Ovary (tissue), 9 donors: ENCODE measurements around the gene TBL1XR1. TPM values are rescaled to one million over a fixed set of nuclear protein-coding genes. Genes with fewer than 3 reads are reported as not detected.

Experiments used
- DNase-seq, 5 donors: peaks; one replicate each; pipeline ENCODE4 v3.0.0-alpha.2; 2019 to 2020
- H3K27ac ChIP-seq, 2 donors: fragments of 200-600 bp; one replicate each; pipeline versions ENCODE4 v1.5.1 to v1.8.0; 2019 to 2022
- H3K27me3 ChIP-seq: fragments of 200-600 bp; one replicate; pipeline ENCODE4 v1.8.0; 2022
- H3K36me3 ChIP-seq: fragments of 200-600 bp; sonication (generic); one replicate; pipeline ENCODE4 v1.5.1; 2019
- H3K4me1 ChIP-seq: one replicate; pipeline ENCODE4 v1.8.1; 2013; ENCODE audit warnings: mild to moderate bottlenecking, moderate library complexity; ENCODE audit not compliant: insufficient read depth
- H3K4me3 ChIP-seq: fragments of 200-600 bp; sonication (generic); one replicate; pipeline ENCODE4 v1.5.1; 2017
- H3K9me3 ChIP-seq, 2 donors: fragments of 200-600 bp in 1 of 2; sonication (generic) in 1 of 2; one replicate each; pipeline versions ENCODE4 v1.5.1 to v1.8.1; 2013 to 2019; ENCODE audit warnings: mild to moderate bottlenecking in 1 of 2, moderate library complexity in 1 of 2
- EP300 ChIP-seq: sonication (generic); formaldehyde crosslinking; IDR thresholded peaks from one replicate; pipeline ENCODE4 v1.6.1; 2017; ENCODE audit warnings: antibody characterized with exemption
- POLR2A ChIP-seq: fragments of 450-650 bp; IDR thresholded peaks from one replicate; pipeline ENCODE4 v1.6.1; 2017; ENCODE audit warnings: antibody characterized with exemption, mild to moderate bottlenecking, moderate library complexity
- WGBS, 3 donors: extraction: QIAGEN DNeasy Blood & Tissue Kit in 1 of 3; methylation state at CpG; one replicate each; pipeline versions ENCODE4 v1.1.5 to v1.1.7; 2013 to 2017; 5-methylcytosine and 5-hydroxymethylcytosine counted together
- intact Hi-C, 4 donors: fragments of 100-400 bp; cut with DNase I; formaldehyde crosslinking; loops; one replicate each; pipeline versions ENCODE4 v1.11.0 to v1.15.1; 2022 to 2023
- polyA plus RNA-seq, 2 donors: library from polyadenylated mRNA; stranded (reverse); fragments of 200-250 nt in 1 of 2; fragments of 350-450 nt in 1 of 2; fragmentation: Illumina TruSeq in 1 of 2; extraction: RNeasy Lipid Tissue Mini Kit (QIAGEN cat#74804) in 1 of 2; gene quantifications; one replicate each; pipeline ENCODE4 v1.2.3, GENCODE V29; 2013 to 2014
- total RNA-seq, 7 donors: library from RNA; depleted of rRNA in 2 of 7; stranded (reverse); fragments of >200 nt in 2 of 7; fragmentation: NEBNext Ultra II Directional in 3 of 7; extraction: Animal tissue kit (Norgen Biotek cat#: 25700) in 3 of 7; gene quantifications; one replicate each; pipeline versions ENCODE4 v1.1.0 to v1.2.4, GENCODE V29; 2016 to 2023
- TF ChIP-seq, protein P1 (sequence below), 3 donors: fragments of 450-650 bp in 2 of 3; fragments of 200-600 bp in 1 of 3; IDR thresholded peaks; one replicate each; pipeline versions ENCODE4 v1.5.1 to v1.8.0; 2016 to 2022; ENCODE audit warnings: antibody characterized with exemption in 3 of 3, mild to moderate bottlenecking in 1 of 3
- donor health status: DM: no; HTN: no; CAD: no; lungs with moderate emphysema.
- donor health status: DM: no; HTN: no; CAD: no.
- donor health status: Bipolar disorder and iron deficiency.
- donor health status: DM: yes; HTN: yes; CAD: no.
- donor health status: DM: no; HTN: no; CAD: no.
- donor health status: DM: yes; HTN: yes; CAD: no.

TBL1XR1 gene
- total and polyA plus RNA-seq, 9 donors: 30.0 to 160 (median 114) TPM

- H3K27ac ChIP-seq: no peak overlapping the region
- TF ChIP-seq, protein P1, sequence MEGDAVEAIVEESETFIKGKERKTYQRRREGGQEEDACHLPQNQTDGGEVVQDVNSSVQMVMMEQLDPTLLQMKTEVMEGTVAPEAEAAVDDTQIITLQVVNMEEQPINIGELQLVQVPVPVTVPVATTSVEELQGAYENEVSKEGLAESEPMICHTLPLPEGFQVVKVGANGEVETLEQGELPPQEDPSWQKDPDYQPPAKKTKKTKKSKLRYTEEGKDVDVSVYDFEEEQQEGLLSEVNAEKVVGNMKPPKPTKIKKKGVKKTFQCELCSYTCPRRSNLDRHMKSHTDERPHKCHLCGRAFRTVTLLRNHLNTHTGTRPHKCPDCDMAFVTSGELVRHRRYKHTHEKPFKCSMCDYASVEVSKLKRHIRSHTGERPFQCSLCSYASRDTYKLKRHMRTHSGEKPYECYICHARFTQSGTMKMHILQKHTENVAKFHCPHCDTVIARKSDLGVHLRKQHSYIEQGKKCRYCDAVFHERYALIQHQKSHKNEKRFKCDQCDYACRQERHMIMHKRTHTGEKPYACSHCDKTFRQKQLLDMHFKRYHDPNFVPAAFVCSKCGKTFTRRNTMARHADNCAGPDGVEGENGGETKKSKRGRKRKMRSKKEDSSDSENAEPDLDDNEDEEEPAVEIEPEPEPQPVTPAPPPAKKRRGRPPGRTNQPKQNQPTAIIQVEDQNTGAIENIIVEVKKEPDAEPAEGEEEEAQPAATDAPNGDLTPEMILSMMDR (IDR thresholded peaks at IDR 0.05): no peak
- no peak for TF ChIP-seq POLR2A
Observed at GRCh38 chr3:177212278-177212610, 15.0 kb upstream of the TBL1XR1 start.

DNA sequence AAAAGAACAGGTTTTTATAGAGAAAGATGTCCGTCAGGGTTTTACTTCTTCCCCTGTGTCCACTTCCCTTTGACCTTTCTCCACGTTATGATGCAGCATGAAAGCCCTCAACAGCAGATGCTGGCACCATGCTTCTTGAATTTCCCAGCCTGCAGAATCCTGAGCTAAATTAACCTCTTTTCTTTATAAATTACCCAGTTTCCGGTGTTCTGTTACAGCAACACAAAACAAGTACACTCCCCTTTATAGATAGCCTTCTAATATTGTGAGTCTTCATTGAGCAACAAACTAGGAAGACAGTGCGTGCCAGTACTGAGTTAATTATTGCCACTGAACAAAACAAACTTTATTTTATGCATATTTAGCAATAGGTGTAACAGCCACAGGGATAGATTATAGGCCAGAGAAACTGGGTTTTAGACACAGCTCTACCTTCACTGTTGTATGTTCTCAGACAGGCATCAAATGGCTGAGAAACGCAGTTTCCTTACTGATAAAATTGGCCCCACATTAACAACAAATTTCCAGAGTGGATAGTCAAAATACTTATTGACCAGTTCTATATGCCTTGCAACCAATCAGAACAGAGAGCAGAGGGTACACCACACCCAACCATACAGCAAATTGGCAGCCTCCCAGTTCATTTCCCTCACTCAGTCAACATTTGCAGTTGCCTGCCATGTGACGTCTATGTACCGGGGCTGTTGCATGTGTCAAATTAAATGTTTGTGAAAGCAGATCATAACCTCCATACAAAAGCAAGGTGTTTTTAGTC is 14.4 kb upstream of the TBL1XR1 start:
- no peaks in the 10 kb centered on the region for H3K4me1 ChIP-seq
- H3K27ac ChIP-seq: no peak overlapping the region
- whole genome bisulfite sequencing, 3 donors: 82 to 85% (median 85%) methylated on average over 7 of the region's 7 CpGs
- H3K9me3 ChIP-seq: no peaks in the 10 kb centered on the region
- no peaks in the 10 kb centered on the region for H3K36me3 ChIP-seq
- DNase-seq: no peak
- no peak for TF ChIP-seq POLR2A
- TF ChIP-seq, protein P1 (IDR thresholded peaks at IDR 0.05): no peak
- TF ChIP-seq EP300: no peak
- H3K4me3 ChIP-seq: no peak overlapping the region
- intact Hi-C loops: no loop called here
- H3K27me3 ChIP-seq: no peaks in the 10 kb centered on the region

More at GRCh38 chr3:177212278-177212610, 15.0 kb upstream of the TBL1XR1 start:
- Histone ChIP-seq H3K4me1 (no peaks in the 10 kb centered on the region), H3K36me3 (no peaks in the 10 kb centered on the region), H3K27me3 (no peaks in the 10 kb centered on the region), H3K9me3 (no peaks in the 10 kb centered on the region), H3K4me3 (no peak overlapping the region)
- no peak for DNase-seq
- intact Hi-C loops: no loop called here

- H3K9me3 ChIP-seq: no peaks in the 10 kb centered on the region
- H3K4me1 ChIP-seq: no peaks in the 10 kb centered on the region
- H3K27ac ChIP-seq: no peak overlapping the region
- intact Hi-C loops: no loop called here
- no peaks in the 10 kb centered on the region for H3K27me3 ChIP-seq
- no peak for DNase-seq
- H3K36me3 ChIP-seq: no peaks in the 10 kb centered on the region
- WGBS, 3 donors: 88 to 94% (median 93%) methylated on average over 11 of the region's 11 CpGs
- H3K4me3 ChIP-seq: no peak overlapping the region
- TF ChIP-seq EP300 (no peak), POLR2A (no peak)
- TF ChIP-seq, protein P1 (IDR thresholded peaks at IDR 0.05): no peak
Observed at GRCh38 chr3:177210744-177211502, 13.6 kb upstream of the TBL1XR1 start.

GRCh38 chr3:177209509-177209908 is 12.2 kb upstream of the TBL1XR1 start:
- H3K4me1 ChIP-seq: no peaks in the 10 kb centered on the region
- no peaks in the 10 kb centered on the region for H3K36me3 ChIP-seq
- H3K9me3 ChIP-seq: no peaks in the 10 kb centered on the region
- DNase-seq: no peak
- no peak overlapping the region for H3K27ac ChIP-seq
- intact Hi-C loops: no loop called here
- TF ChIP-seq EP300 (no peak), POLR2A (no peak)
- TF ChIP-seq, protein P1 (IDR thresholded peaks at IDR 0.05): no peak
- 84 to 93% (median 86%) methylated on average over 5 of the region's 5 CpGs for WGBS, 3 donors
- H3K27me3 ChIP-seq: no peaks in the 10 kb centered on the region
- no peak overlapping the region for H3K4me3 ChIP-seq
